Ishikawa (cell line): ENCODE data around the gene DDX56.

Experiments used
- CEBPB ChIP-seq: IDR thresholded peaks from 2 replicates; pipeline ENCODE4 v1.6.1; 2012
- CREB1 ChIP-seq: IDR thresholded peaks from 2 replicates; pipeline ENCODE4 v1.6.1; 2012; ENCODE audit warnings: low read depth
- EGR1 ChIP-seq: IDR thresholded peaks from 2 replicates; pipeline ENCODE4 v1.6.1; 2012
- EP300 ChIP-seq: IDR thresholded peaks from 2 replicates; pipeline ENCODE4 v1.6.1; 2012; ENCODE audit warnings: borderline replicate concordance
- FOXM1 ChIP-seq: IDR thresholded peaks from 2 replicates; pipeline ENCODE4 v1.6.1; 2012; ENCODE audit warnings: low read depth, borderline replicate concordance
- MAX ChIP-seq: IDR thresholded peaks from 2 replicates; pipeline ENCODE4 v1.6.1; 2012
- NFIC ChIP-seq: IDR thresholded peaks from 2 replicates; pipeline ENCODE4 v1.6.1; 2012
- RAD21 ChIP-seq: IDR thresholded peaks from 2 replicates; pipeline ENCODE4 v1.6.1; 2012; ENCODE audit warnings: low read depth
- REST ChIP-seq: IDR thresholded peaks from 2 replicates; pipeline ENCODE4 v1.6.1; 2012; ENCODE audit warnings: low read depth, mild to moderate bottlenecking
- TAF1 ChIP-seq: IDR thresholded peaks from 2 replicates; pipeline ENCODE4 v1.6.1; 2012; ENCODE audit warnings: low read depth, mild to moderate bottlenecking
- TCF12 ChIP-seq: IDR thresholded peaks from 2 replicates; pipeline ENCODE4 v1.6.1; 2012; ENCODE audit warnings: low read depth
- TEAD4 ChIP-seq: IDR thresholded peaks from 2 replicates; pipeline ENCODE4 v1.6.1; 2012
- USF1 ChIP-seq: IDR thresholded peaks from 2 replicates; pipeline ENCODE4 v1.6.1; 2012
- YY1 ChIP-seq: IDR thresholded peaks from 2 replicates; pipeline ENCODE4 v1.6.1; 2012; ENCODE audit warnings: low read depth
- ZBTB7A ChIP-seq: IDR thresholded peaks from 2 replicates; pipeline ENCODE4 v1.6.1; 2012; ENCODE audit warnings: low read depth

The DDX56 gene

GRCh38 chr7:44618045-44618444, 44.3 kb upstream of the DDX56 start:
- no peak for TF ChIP-seq CEBPB
- TF ChIP-seq REST: no peak
- TF ChIP-seq RAD21: no peak

- no peak for TF ChIP-seq REST
- no peak for TF ChIP-seq CREB1
- TF ChIP-seq USF1: peak; percentile 85
Measured at GRCh38 chr7:44617225-44617890, 43.6 kb upstream of the DDX56 start.

GRCh38 chr7:44616545-44616944, 42.8 kb upstream of the DDX56 start:
- TF ChIP-seq ZBTB7A (no peak), TCF12 (no peak), USF1 (no peak), EGR1 (no peak), YY1 (no peak), RAD21 (no peak), EP300 (no peak), NFIC (no peak), TAF1 (no peak), CEBPB (no peak), MAX (no peak), TEAD4 (no peak), CREB1 (no peak), FOXM1 (no peak), REST (no peak)

GRCh38 chr7:44615793-44616192, 42.1 kb upstream of the DDX56 start:
- TF ChIP-seq RAD21: no peak
- no peak for TF ChIP-seq TCF12
- TF ChIP-seq ZBTB7A: no peak
- TF ChIP-seq REST: no peak
- TF ChIP-seq CEBPB: no peak
- no peak for TF ChIP-seq CREB1
